ENCODE measurements around the gene L3MBTL4. TPM values are rescaled to one million over a fixed set of nuclear protein-coding genes. Genes with fewer than 3 reads are reported as not detected.

Gene L3MBTL4
- total RNA-seq, 4 donors from 2014 or later = 5.6 to 45.7 (median 12.0) TPM

DNA sequence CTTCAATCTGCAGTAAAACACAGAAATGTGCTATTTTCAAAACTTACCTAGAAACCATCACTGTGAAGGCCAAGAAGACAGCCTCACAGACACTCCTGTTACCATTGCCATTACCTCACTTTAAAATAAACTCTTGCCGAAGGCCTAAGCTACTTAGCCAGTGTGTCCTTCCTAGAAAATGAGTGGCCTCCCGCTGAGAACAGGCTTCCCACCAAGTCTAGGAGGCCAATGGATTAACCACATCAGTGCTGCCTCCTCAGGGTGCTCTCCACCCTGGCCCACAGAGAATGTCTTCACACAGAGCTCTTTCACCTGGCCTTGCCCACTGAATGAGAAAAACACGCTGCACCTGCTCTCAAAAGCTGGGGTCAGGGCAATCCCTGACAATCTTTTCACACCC is 47.5 kb downstream of the L3MBTL4 start:
- Histone ChIP-seq H3K4me1 (no peaks in the 10 kb centered on the region), H3K36me3 (no peaks in the 10 kb centered on the region), H3K27me3 (no peaks in the 10 kb centered on the region), H3K4me3 (no peak overlapping the region), H3K27ac (no peak overlapping the region), H3K9me3 (no peaks in the 10 kb centered on the region)
- intact Hi-C loops (cut with DNase I; ENCODE audit: low total_unique reads) = no loop called here
- DNase-seq = no peak
- TF ChIP-seq POLR2A (IDR thresholded peaks at IDR 0.05) = no peak
- TF ChIP-seq, protein P1, sequence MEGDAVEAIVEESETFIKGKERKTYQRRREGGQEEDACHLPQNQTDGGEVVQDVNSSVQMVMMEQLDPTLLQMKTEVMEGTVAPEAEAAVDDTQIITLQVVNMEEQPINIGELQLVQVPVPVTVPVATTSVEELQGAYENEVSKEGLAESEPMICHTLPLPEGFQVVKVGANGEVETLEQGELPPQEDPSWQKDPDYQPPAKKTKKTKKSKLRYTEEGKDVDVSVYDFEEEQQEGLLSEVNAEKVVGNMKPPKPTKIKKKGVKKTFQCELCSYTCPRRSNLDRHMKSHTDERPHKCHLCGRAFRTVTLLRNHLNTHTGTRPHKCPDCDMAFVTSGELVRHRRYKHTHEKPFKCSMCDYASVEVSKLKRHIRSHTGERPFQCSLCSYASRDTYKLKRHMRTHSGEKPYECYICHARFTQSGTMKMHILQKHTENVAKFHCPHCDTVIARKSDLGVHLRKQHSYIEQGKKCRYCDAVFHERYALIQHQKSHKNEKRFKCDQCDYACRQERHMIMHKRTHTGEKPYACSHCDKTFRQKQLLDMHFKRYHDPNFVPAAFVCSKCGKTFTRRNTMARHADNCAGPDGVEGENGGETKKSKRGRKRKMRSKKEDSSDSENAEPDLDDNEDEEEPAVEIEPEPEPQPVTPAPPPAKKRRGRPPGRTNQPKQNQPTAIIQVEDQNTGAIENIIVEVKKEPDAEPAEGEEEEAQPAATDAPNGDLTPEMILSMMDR (IDR thresholded peaks at IDR 0.05) = no peak

DNA sequence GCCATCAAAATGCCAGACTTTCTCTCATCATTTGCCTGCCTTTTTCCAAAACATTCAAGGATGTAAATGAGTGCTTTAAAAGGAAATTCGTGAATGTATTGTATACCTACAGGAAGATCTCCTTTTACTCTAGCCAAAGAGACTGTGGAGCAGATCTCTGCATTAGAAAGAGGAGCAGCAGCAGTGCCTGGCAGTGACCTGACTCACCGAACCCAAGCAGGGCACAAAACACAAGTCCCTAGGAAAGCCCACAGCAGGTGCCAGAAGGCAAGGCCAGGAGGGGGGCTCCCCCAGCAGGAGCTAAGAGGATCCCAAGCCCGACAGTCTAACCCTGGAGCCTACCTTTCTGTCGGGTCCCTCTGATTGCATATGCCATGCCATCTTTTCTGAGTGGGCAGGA is 47.9 kb downstream of the L3MBTL4 start:
- H3K27ac ChIP-seq = no peak overlapping the region
- DNase-seq = no peak
- intact Hi-C loops (cut with DNase I; ENCODE audit: low total_unique reads) = no loop called here
- no peaks in the 10 kb centered on the region for H3K4me1 ChIP-seq
- H3K4me3 ChIP-seq = no peak overlapping the region
- H3K9me3 ChIP-seq = no peaks in the 10 kb centered on the region
- H3K36me3 ChIP-seq = no peaks in the 10 kb centered on the region
- TF ChIP-seq, protein P1 (IDR thresholded peaks at IDR 0.05) = no peak
- TF ChIP-seq POLR2A (IDR thresholded peaks at IDR 0.05) = no peak
- no peaks in the 10 kb centered on the region for H3K27me3 ChIP-seq

DNA sequence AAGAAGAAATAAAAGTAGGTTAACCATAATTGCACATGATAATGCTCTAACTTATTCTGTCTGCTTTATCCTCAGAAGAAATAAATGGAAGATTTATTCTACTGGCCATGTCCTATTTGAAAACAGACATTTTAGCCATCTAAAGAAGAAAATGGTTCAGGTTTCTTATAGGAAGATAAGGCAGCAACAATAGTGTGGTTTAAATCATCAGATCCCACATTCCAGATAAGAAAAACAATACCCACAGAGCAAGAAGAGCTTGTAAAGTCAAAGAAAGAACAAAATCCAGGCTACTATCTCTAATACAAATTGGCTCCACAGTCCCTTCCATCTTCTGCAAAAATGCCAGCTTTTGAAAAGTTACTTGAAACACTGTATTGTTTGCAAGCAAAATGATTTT is 49.3 kb downstream of the L3MBTL4 start:
- H3K36me3 ChIP-seq = no peaks in the 10 kb centered on the region
- intact Hi-C loops (cut with DNase I; ENCODE audit: low total_unique reads) = no loop called here
- no peaks in the 10 kb centered on the region for H3K4me1 ChIP-seq
- TF ChIP-seq, protein P1 (IDR thresholded peaks at IDR 0.05) = no peak
- TF ChIP-seq POLR2A (IDR thresholded peaks at IDR 0.05) = no peak
- H3K9me3 ChIP-seq = no peaks in the 10 kb centered on the region
- H3K4me3 ChIP-seq = no peak overlapping the region
- H3K27ac ChIP-seq = no peak overlapping the region
- no peaks in the 10 kb centered on the region for H3K27me3 ChIP-seq
- no peak for DNase-seq

DNA sequence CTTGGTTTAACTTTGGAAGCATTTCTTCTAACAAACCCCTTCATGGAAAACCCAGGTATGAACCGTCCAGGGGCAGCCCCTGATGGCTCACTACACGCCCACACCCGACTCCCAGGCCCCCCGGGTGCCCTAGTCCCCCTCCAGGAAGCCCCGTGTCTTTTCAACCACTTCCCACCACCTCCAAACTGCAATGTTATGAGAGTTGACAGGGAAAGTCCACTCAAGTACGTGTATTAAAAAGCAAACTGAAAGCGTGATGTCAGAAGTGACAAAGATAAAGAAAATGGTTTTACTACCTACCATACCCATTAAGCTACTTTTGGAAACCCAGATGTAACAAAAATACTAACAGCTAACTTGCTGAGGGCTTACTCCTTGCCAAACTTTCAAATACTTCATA is 51.5 kb downstream of the L3MBTL4 start:
- DNase-seq = no peak
- H3K4me3 ChIP-seq = no peak overlapping the region
- H3K27ac ChIP-seq = no peak overlapping the region
- H3K4me1 ChIP-seq = no peaks in the 10 kb centered on the region
- H3K36me3 ChIP-seq = no peaks in the 10 kb centered on the region
- TF ChIP-seq, protein P1 (IDR thresholded peaks at IDR 0.05) = no peak
- TF ChIP-seq POLR2A (IDR thresholded peaks at IDR 0.05) = no peak
- intact Hi-C loops (cut with DNase I; ENCODE audit: low total_unique reads) = no loop called here
- no peaks in the 10 kb centered on the region for H3K9me3 ChIP-seq
- no peaks in the 10 kb centered on the region for H3K27me3 ChIP-seq

DNA sequence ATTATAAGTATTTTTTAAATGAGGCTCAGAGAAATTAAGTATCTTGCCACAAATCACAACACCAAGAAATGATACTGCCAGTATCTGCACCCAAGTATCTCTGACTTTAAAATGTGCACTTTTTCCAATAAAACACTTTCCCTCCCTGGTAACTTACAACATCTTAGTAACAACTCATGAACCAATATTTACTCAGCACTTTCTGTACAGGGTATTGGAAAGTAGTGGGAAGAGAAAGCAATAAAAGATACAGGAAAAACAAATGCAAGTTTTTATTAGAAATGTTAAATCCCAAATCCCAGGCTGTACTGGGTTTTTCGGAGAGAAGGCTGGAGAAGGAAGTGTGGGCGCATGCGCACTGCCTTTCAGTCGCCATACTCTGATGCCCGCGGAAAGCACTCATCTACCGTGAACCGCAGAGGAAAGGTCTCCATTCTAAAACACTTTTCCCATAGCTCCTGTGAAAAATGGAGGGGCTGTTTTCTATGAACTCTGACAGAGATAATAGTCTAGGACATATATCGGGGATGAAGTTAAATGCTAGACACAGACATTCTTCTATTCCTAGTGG is 52.1 kb downstream of the L3MBTL4 start:
- no peaks in the 10 kb centered on the region for H3K4me1 ChIP-seq
- H3K4me3 ChIP-seq = no peak overlapping the region
- no peak overlapping the region for H3K27ac ChIP-seq
- intact Hi-C loops (cut with DNase I; ENCODE audit: low total_unique reads) = no loop called here
- TF ChIP-seq, protein P1 (IDR thresholded peaks at IDR 0.05) = no peak
- no peak for TF ChIP-seq POLR2A (IDR thresholded peaks at IDR 0.05)
- DNase-seq = no peak
- no peaks in the 10 kb centered on the region for H3K9me3 ChIP-seq
- no peaks in the 10 kb centered on the region for H3K36me3 ChIP-seq
- H3K27me3 ChIP-seq = no peaks in the 10 kb centered on the region
